Measurements from ENCODE around the gene ESPN. TPM values are rescaled to one million over a fixed set of nuclear protein-coding genes. Genes with fewer than 3 reads are reported as not detected.
A peak's percentile ranks its signal among the peaks of the same experiment; 100 is the strongest.
"Not testable (repeated sequence)": the region's sequence is repeated elsewhere in the genome, so short reads cannot be mapped to it uniquely, and the experiment has no call there.

The ESPN gene
- total RNA-seq, 1 experiment from 2014 or later = 2.2 TPM

DNA sequence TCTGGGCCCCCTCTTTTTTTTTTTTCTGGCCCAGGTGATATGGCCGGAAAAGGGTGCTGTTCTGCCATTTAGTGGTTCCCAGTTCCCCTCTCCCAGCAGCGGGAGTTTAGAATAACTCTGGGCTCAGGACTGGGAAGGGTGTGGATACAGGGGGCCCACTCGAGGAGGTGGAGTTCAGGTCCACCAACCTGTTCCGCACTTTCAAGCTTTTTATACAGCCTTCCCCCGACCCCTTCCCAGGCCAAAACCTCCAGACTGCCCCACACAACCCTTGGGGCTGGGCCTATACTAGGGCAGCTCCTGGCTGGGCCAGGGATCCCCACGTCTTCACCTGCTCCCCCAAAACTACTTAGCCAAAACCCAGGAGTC is 66.5 kb downstream of the ESPN start:
- TF ChIP-seq, protein P1, sequence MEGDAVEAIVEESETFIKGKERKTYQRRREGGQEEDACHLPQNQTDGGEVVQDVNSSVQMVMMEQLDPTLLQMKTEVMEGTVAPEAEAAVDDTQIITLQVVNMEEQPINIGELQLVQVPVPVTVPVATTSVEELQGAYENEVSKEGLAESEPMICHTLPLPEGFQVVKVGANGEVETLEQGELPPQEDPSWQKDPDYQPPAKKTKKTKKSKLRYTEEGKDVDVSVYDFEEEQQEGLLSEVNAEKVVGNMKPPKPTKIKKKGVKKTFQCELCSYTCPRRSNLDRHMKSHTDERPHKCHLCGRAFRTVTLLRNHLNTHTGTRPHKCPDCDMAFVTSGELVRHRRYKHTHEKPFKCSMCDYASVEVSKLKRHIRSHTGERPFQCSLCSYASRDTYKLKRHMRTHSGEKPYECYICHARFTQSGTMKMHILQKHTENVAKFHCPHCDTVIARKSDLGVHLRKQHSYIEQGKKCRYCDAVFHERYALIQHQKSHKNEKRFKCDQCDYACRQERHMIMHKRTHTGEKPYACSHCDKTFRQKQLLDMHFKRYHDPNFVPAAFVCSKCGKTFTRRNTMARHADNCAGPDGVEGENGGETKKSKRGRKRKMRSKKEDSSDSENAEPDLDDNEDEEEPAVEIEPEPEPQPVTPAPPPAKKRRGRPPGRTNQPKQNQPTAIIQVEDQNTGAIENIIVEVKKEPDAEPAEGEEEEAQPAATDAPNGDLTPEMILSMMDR (IDR thresholded peaks at IDR 0.05; ENCODE audit: unreplicated experiment) = no peak
- CTCF ChIA-PET = interaction anchor here (1.0 kb wide), 1 partner anchor 14 kb away, joined by 3 read pairs; no protein-coding TSS in a partner anchor
- peak overlapping the region; percentile 72 for H3K4me3 Mint-ChIP-seq (ENCODE audit: low read depth, unreplicated experiment)
- intact Hi-C loops (cut with micrococcal nuclease; ENCODE audit: unreplicated experiment) = no loop called here
- H3K27me3 Mint-ChIP-seq (ENCODE audit: unreplicated experiment) = peaks cover 50% of the 10 kb centered on the region
- H3K36me3 Mint-ChIP-seq (ENCODE audit: insufficient read depth, unreplicated experiment) = peaks cover 16% of the 10 kb centered on the region
- BruUV-seq (replicated peaks) = no TSS peak
- no peak overlapping the region for H3K27ac Mint-ChIP-seq (ENCODE audit: unreplicated experiment)
- H3K4me1 Mint-ChIP-seq (ENCODE audit: low read depth, unreplicated experiment) = peaks cover 10% of the 10 kb centered on the region
- H3K9me3 Mint-ChIP-seq (ENCODE audit: low read depth, unreplicated experiment) = no peaks in the 10 kb centered on the region
- DNase-seq = no peak

DNA sequence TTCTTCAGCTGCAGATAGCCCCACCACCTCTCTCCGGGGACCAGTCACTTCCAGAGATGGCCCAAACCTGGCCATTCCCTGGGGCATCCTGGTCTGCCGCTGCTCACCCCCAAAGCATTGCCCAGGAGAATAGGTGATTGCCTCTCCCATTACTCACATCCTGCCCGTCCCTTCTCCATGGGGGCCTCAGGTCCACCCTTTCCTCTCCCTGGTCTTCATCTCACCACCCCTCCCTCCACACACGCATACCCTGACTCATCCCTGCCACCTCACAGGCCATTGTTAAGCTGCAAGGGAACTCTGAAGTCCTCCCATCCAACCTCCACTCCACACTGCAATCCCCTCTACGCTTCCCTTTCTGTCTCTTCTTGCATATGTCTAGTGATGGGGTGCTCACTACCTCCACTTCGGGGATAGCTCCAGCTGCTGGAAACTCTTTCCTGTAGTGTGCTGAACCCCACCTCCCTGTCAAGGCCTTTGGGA is 66.9 kb downstream of the ESPN start, which contains the start of gene PLEKHG5:
Gene PLEKHG5 (minus strand): TSS at position 188 of the 483 bp plus-strand sequence. CDS start 14,096 bp downstream, outside the sequence.
- H3K27ac Mint-ChIP-seq (ENCODE audit: unreplicated experiment) = no peak within 1 kb of the TSS
- no TSS peak for BruUV-seq (replicated peaks)
- CTCF ChIA-PET = interaction anchor here (0.6 kb wide), 1 partner anchor 68 kb away, joined by 3 read pairs; no protein-coding TSS in a partner anchor

GRCh38 chr1:6491966-6492365 is 67.4 kb downstream of the ESPN start:
- Mint-ChIP-seq H3K27ac (ENCODE audit: unreplicated experiment) (no peak overlapping the region), H3K4me3 (ENCODE audit: low read depth, unreplicated experiment) (peak overlapping the region; percentile 72), H3K36me3 (ENCODE audit: insufficient read depth, unreplicated experiment) (peaks cover 11% of the 10 kb centered on the region), H3K4me1 (ENCODE audit: low read depth, unreplicated experiment) (peaks cover 10% of the 10 kb centered on the region), H3K9me3 (ENCODE audit: low read depth, unreplicated experiment) (no peaks in the 10 kb centered on the region), H3K27me3 (ENCODE audit: unreplicated experiment) (peaks cover 46% of the 10 kb centered on the region)
- intact Hi-C loops (cut with micrococcal nuclease; ENCODE audit: unreplicated experiment) = no loop called here
- DNase-seq = no peak
- BruUV-seq (replicated peaks) = no TSS peak
- TF ChIP-seq, protein P1 (IDR thresholded peaks at IDR 0.05; ENCODE audit: unreplicated experiment) = no peak
- CTCF ChIA-PET = interaction anchor here (0.6 kb wide), 1 partner anchor 69 kb away, joined by 3 read pairs; no protein-coding TSS in a partner anchor

More for the DNA sequence above, 66.9 kb downstream of the ESPN start, which contains the start of gene PLEKHG5:
- H3K4me1 Mint-ChIP-seq (ENCODE audit: low read depth, unreplicated experiment) = peaks cover 10% of the 10 kb centered on the region
- H3K4me3 Mint-ChIP-seq (ENCODE audit: low read depth, unreplicated experiment) = peak within 1 kb of the TSS; percentile 72
- H3K9me3 Mint-ChIP-seq (ENCODE audit: low read depth, unreplicated experiment) = no peaks in the 10 kb centered on the region
- TF ChIP-seq, protein P1 (IDR thresholded peaks at IDR 0.05; ENCODE audit: unreplicated experiment) = no peak
- intact Hi-C loops (cut with micrococcal nuclease; ENCODE audit: unreplicated experiment) = no loop called here
- peaks cover 12% of the 10 kb centered on the region for H3K36me3 Mint-ChIP-seq (ENCODE audit: insufficient read depth, unreplicated experiment)
- peaks cover 50% of the 10 kb centered on the region for H3K27me3 Mint-ChIP-seq (ENCODE audit: unreplicated experiment)
- no peak for DNase-seq

DNA sequence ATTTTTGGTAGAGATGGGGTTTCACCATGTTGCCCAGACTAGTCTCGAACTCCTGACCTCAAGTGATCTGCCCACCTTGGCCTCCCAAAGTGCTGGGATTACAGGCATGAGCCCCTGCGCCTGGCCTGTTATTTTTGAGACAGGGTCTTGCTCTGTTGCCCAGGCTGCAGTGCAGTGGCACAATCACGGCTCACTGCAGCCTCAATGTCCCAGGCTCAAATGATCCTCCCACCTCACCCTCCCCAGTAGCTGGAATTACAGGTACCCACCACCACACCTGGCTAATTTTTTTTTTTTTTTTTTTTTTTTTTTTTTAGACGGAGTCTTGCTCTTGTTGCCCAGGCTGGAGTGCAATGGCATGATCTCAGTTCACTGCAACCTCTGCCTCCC is 69.3 kb downstream of the ESPN start:
- CTCF ChIA-PET; intact Hi-C loops (cut with micrococcal nuclease; ENCODE audit: unreplicated experiment); BruUV-seq (replicated peaks); H3K27ac Mint-ChIP-seq (ENCODE audit: unreplicated experiment); H3K4me3 Mint-ChIP-seq (ENCODE audit: low read depth, unreplicated experiment); H3K4me1 Mint-ChIP-seq (ENCODE audit: low read depth, unreplicated experiment); DNase-seq; H3K9me3 Mint-ChIP-seq (ENCODE audit: low read depth, unreplicated experiment): not testable (repeated sequence)
- H3K27me3 Mint-ChIP-seq (ENCODE audit: unreplicated experiment) = peaks cover 46% of the 10 kb centered on the region
- H3K36me3 Mint-ChIP-seq (ENCODE audit: insufficient read depth, unreplicated experiment) = peaks cover 11% of the 10 kb centered on the region

DNA sequence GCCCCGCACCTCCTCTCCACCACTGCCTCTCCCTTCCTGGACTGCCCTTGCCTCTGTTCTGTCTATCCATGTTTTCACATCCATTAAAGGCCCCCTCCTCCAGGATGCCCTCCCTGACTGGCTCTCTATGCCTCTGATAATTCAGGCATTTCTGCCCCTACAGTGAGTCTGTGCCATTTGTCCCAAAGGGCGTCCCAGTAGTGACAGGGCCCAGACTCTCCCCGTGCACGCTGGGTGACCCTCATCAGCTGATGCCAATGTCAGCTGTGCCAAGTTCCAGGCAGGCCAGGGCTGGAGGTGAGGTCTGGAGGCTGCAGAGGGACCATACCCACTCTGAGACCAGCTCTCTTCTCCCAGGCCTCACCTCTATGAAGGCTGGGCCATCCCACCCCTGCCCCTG is 70.1 kb downstream of the ESPN start:
- peaks cover 11% of the 10 kb centered on the region for H3K36me3 Mint-ChIP-seq (ENCODE audit: insufficient read depth, unreplicated experiment)
- H3K27ac Mint-ChIP-seq (ENCODE audit: unreplicated experiment) = peak overlapping the region; percentile 17
- DNase-seq = no peak
- CTCF ChIA-PET = no interaction called here
- peaks cover 10% of the 10 kb centered on the region for H3K4me1 Mint-ChIP-seq (ENCODE audit: low read depth, unreplicated experiment)
- BruUV-seq (replicated peaks) = no TSS peak
- H3K9me3 Mint-ChIP-seq (ENCODE audit: low read depth, unreplicated experiment) = no peaks in the 10 kb centered on the region
- TF ChIP-seq, protein P1 (IDR thresholded peaks at IDR 0.05; ENCODE audit: unreplicated experiment) = no peak
- H3K27me3 Mint-ChIP-seq (ENCODE audit: unreplicated experiment) = peaks cover 54% of the 10 kb centered on the region
- intact Hi-C loops (cut with micrococcal nuclease; ENCODE audit: unreplicated experiment) = no loop called here
- H3K4me3 Mint-ChIP-seq (ENCODE audit: low read depth, unreplicated experiment) = no peak overlapping the region

Data from Calu3 (cell line).